GM18502 (cell line): ENCODE results near the gene CLCN1.

Source experiments
- ATAC-seq: cut with Tn5 transposase; IDR thresholded peaks from one replicate; pipeline ENCODE4 v1.9.1; 2021; ENCODE audit warnings: mild to moderate bottlenecking; ENCODE audit not compliant: unreplicated experiment, poor library complexity

CLCN1 gene

DNA sequence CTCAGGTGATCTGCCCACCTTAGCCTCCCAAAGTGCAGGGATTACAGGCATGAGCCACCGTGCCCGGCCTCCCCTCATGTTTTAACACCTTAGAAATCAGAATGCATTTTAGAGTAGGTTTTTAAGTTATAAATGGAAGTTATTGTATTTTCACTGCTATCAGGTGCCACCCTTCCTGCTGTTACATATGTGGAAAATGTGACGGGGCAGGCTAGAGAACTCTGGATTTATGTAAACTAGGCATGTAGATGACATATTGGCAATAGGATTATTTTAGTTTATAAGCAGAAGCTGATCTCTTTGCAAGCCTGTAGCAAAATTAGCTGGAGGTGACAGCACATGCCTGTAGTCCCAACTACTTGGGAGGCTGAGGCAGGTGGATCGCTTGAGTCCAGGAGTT is 25.6 kb upstream of the CLCN1 start:
- no peak for ATAC-seq

DNA sequence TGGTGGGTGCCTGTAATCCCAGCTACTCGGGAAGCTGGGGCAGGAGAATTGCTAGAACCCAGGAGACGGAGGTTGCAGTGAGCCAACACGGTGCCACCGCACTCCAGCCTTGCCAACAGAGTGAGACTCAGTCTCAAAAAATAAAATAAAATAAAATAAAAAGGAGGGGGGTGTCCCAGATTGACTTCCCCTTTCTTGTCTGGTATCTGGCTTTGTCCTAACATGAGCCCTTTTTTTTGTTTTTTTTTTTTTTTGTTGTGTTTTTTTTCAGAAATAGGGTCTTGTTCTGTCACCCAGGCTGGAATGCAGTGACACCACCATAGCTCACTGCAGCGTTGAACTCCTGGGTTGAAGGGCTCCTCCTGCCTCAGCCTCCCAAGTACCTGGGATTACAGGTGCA is 23.0 kb upstream of the CLCN1 start:
- ATAC-seq, result no peak

DNA sequence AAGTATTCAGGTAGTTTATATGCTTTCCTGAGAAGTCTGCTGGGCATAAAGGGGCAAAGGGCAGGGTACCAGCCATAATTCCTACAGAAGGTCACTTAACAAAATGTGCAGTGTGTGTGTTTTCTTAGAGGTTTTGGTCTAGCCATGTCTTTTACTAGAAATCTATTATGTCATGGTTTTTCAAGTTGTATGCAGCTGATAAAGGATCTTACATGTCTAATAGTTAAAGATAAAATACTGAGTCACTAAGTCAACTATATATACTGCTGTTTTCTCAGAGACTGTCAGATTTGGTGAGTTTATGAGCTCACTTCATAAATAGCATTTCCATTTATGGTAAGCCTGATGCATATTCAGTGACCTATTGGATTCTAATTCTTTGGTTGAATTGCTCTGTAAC is 20.0 kb upstream of the CLCN1 start:
- ATAC-seq, result no peak

DNA sequence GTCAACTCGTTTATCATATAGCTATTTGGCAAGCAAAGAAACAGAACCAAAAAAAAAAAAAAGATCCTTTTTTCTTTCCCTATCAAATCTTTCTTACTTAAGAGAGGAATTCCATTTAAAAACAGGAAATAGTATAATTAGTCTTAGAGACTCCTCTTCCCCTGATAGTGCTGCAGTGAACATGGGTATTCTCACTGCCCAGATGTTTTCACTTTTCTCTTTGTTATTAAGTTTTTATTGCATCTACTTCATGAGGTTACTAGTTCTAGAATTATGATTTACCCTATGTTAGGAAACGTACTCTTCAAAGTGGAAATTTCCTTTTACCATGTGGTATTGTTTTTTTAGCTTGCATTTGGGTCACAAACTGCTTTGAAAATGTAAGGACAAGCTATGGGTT is 19.2 kb upstream of the CLCN1 start:
- no peak for ATAC-seq

DNA sequence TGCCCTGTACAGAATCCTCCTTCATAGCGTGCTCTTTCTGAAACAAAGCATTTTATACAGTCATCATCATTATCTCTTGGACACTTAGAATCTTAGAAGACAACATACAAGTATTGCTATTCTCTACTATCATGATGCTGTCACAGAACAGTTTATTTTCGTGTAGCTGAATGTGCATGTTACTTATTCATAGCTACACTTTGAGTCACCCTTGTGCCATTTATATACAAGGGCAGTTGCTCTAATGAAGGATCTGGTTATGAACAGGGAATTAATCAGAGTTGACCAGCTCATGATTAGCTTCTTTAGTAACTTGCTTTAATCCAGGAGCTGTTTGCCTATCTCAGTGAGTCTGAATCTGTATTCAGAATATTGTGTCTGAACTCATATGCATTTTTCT is 16.6 kb upstream of the CLCN1 start:
- no peak for ATAC-seq

DNA sequence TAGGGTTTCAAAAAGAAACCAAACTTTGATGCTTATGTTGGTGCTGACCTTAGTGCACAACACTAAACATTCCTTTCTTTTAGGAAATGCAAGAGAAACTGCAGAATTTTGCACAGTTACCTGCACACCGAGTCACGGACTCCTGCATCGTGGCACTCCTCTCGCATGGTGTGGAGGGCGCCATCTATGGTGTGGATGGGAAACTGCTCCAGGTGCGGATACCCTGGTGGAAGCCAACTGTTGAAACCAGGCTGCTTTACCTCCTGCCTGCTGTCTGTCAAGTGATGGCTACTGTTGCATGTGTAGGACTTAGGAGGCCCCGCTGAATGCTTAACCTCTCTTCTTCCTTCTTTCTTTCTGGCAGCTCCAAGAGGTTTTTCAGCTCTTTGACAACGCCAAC is 16.1 kb upstream of the CLCN1 start:
- ATAC-seq, result peak; percentile 64

DNA sequence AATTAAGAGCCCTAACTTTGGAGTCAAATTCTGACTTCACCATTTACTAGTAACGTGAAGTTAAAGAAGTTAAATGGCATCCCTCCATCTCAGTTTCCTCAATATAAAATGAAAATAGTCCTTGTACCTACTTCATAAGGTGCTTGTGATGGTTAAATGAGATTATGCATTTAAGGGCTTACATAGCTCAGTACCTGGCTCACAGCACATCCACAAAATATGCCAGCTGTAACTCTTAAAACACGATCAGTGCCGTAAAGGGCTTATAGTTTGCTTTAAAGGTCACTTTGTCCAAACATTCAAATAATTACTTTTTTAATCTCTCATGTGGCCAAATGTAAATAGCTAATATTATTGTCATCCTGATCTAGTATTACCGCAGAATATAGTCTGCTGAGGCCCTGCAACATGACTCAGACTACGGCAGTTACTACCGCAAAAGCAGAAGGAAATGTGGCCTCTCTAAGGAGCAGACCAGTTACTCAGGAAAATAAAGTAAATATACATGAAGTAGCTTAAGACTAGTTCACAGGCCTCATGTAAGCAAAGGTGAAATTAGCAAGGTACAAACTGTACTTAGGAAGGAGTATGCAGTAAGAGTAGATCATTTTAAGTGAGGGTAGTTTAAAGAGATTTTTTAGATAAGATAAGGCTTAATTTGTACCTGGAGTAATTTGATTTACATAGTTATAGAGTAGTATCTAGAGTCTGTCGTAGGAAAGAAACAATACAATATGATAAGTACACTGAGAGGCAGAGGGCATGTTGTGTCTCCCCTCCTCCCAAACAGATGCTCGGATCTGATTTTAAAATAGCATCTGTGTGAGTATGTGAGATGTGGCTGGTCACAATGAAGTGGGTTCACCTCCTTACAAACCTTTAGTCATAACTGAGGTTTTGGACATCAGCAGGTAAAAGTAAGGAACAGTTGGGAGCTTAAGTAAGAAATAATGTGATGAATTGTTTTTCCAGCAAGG is 14.7 kb upstream of the CLCN1 start:
- no peak for ATAC-seq

DNA sequence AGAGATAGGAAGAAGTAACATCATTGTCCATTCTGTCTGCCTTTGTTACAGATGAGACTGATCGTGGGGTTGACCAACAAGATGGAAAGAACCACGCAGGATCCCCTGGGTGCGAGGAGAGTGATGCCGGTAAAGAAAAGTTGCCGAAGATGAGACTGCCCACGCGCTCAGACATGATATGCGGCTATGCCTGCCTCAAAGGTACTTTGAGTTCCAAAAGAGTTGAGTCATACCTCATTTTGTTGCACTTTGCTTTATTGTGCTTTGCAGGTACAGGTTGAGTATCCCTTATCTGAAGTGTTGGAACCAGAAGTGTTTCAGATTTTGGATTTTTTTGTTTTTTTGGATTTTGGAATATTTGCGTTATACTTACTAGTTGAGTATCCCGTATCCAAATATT is 12.2 kb upstream of the CLCN1 start:
- no peak for ATAC-seq

DNA sequence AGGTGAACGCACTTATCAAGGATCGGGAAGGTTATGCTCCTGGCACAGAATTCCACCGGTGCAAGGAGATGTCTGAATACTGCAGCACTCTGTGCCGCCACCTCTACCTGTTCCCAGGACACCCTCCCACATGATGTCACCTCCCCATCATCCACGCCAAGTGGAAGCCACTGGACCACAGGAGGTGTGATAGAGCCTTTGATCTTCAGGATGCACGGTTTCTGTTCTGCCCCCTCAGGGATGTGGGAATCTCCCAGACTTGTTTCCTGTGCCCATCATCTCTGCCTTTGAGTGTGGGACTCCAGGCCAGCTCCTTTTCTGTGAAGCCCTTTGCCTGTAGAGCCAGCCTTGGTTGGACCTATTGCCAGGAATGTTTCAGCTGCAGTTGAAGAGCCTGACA is 11.0 kb upstream of the CLCN1 start:
- ATAC-seq, result no peak

DNA sequence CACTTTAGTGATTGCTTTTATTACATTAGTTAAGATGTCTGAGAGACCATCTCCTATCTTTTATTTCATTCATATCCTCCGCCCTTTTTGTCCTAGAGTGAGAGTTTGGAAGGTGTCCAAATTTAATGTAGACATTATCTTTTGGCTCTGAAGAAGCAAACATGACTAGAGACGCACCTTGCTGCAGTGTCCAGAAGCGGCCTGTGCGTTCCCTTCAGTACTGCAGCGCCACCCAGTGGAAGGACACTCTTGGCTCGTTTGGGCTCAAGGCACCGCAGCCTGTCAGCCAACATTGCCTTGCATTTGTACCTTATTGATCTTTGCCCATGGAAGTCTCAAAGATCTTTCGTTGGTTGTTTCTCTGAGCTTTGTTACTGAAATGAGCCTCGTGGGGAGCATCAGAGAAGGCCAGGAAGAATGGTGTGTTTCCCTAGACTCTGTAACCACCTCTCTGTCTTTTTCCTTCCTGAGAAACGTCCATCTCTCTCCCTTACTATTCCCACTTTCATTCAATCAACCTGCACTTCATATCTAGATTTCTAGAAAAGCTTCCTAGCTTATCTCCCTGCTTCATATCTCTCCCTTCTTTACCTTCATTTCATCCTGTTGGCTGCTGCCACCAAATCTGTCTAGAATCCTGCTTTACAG is 10.4 kb upstream of the CLCN1 start:
- ATAC-seq, result peak; percentile 52

DNA sequence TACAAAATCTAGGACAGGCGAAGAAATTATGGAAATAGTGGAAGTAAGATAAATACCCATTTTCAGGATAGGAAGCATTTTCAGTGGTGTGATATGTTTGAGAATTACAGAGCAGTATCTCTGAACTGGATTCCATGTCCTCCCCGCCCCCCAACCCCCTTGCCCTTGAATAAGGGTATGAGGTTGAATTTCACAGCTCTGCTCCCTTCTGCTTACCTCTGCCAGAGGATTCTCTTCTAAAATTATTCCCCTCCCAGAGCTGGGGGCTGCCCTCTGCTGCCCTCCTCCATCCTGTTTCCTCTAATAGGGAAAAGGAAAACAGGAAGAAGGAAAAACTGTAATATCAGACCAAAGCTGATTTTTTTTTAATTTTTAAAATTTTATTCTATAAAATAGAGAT is 7.3 kb upstream of the CLCN1 start:
- no peak for ATAC-seq

DNA sequence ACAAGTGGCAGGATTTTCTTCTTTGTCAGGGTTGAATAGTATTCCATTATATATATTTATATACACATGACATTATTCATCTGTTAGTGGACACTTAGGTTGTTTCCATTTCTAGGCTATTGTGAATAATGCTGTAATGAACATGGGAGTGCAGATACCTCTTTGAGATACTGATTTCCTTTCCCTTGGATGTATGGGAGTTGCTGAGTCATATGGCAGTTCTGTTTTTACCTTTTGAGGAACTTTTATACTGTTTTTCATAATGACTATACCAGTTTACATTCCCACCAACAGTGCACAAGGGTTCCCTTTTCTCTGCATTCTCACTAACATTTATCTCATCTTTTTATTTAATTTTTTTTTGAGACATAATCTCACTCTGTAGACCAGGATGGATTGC is 1.8 kb upstream of the CLCN1 start:
- ATAC-seq, result no peak

DNA sequence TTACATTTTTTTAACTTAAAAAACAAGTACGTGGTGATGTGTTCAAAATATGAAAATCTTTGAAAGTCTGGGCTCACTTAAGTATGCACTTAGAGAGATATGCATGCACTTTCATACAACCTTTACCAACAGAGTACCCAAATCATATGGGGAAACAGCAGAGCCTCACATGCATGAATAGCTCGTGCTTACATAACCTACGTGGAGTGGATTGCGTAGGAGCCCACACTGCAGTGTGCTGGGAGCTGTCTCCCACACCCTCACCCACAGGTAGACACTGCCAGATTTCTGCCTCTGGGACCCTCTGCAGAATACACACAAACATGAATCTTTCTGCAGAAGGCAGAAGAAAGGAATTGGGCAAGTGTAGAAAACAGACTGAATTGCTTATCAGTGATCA is 581 bp downstream of the CLCN1 start:
- no peak for ATAC-seq

DNA sequence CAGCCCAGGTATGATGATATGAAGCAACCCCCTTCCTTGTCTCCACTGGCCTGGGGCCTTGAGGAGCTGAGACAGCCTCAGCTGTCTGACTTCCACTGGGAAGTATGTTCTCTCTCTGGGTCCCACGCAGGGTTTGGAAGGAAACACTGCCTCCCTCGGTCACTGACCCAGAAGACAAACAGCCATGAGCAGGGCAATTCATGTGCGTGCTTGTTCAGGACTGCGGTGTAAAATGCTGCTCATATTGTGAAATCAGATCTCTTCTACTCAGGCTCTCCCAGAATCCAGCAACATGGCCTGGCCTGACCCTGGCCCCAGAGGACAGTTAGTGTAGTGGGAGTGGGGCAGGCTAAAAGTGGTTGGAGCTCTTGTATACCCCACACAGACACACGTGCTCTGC is 2.8 kb downstream of the CLCN1 start:
- ATAC-seq, result no peak

DNA sequence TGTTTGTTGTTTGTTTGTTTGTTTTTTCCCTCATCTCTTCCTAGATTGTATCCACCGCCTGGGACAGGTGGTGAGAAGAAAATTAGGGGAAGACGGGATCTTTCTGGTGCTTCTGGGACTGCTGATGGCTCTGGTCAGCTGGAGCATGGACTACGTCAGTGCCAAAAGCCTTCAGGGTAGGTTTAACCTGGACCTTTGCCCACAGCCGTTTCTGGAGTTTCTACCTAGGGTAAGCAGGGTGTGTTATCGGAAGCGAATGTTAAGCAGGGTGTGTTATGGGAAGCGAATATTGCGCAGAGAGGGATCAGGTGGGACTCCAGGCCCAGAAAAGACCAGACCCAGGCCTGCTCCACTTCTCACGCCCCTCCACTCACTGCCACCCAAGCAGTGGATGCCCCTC is 4.7 kb downstream of the CLCN1 start:
- ATAC-seq, result no peak

DNA sequence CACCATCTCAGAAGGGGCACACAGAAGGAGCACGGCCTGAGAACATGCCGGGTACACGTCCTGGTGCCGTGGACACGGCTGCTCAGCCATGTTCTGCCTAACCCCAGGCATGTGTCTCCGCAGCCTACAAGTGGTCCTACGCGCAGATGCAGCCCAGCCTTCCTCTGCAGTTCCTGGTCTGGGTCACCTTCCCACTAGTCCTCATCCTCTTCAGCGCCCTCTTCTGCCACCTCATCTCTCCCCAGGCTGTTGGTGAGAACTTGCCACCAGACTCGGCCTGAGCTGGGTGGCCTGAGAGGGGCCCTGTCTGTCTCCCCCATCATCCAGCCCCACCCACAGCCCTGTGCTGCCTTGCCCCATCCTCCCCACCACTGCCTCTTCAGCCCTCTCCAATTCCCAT is 5.3 kb downstream of the CLCN1 start:
- no peak for ATAC-seq

DNA sequence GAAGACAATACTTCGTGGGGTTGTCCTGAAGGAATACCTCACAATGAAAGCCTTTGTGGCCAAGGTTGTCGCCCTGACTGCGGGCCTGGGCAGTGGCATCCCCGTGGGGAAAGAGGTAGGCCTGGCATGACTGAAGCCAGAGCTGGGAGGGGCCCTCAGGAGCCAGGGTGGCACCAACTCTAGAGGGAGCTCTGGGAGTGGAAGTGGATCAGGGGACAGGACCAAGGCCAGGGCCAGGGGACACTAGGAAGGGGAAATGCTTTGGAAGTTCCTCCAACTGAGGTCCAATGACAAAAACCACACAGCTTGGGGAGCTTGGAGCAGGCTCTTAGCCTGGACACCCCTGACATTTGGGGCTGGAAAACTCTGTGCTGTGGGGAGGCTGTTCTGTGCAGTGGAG is 5.8 kb downstream of the CLCN1 start:
- no peak for ATAC-seq

DNA sequence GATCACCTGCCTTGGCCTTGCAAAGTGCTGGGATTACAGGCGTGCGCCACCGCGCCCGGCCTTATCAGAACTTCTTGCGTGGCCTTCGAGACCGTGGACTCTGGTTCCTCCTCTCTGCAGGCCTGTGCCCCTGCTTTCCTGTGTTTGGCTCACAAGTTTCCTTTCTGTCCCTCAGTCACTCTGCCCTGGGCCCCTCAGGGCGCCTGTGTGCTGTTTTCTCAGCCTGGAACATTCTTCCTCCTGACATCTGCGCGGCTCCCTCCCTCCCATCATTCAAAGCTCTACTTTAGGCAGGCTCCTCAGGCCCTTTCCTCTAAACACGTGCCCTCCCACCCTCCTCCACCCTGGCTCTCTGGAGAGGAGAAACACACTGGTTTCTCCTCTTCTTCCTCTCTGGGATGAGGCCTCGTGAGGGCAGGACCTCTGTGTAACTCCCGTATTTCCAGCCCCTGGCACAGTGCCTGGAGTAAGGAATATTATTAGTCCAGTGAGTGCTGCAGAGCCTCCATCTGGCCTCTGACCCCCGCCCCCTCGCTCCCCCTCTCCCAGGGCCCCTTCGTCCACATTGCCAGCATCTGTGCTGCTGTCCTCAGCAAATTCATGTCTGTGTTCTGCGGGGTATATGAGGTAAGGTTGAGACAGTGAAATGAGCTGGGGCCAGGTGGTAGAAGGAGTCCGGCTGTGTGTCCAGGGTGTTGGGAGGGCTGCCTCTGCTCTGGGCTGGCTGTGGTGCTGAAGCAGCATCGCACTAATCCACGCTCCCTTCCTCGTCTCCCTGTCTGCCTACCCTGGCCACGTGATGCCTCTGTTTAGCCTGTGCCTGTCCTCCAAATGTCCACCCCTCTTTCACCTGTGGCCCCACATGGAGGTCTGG is 7.1 kb downstream of the CLCN1 start:
- no peak for ATAC-seq

DNA sequence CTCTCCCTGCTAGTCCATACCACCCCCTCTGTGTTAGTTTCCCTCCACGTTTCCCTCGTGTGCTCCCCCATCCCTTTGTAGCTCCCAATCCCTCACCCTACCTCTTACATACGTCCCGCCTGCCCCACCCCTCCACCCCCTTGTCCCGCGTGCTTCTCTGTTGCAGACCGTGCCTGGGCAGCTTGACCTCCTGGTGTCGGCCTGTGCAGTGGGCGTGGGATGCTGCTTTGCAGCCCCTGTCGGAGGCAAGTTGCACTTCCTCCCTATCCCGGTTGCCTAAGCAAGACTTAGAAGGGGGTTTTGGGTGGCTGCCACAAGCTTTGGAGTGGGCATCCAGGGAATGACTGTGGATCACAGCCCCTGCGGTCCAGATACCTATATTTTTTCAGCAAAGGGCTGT is 7.7 kb downstream of the CLCN1 start:
- ATAC-seq, result no peak

DNA sequence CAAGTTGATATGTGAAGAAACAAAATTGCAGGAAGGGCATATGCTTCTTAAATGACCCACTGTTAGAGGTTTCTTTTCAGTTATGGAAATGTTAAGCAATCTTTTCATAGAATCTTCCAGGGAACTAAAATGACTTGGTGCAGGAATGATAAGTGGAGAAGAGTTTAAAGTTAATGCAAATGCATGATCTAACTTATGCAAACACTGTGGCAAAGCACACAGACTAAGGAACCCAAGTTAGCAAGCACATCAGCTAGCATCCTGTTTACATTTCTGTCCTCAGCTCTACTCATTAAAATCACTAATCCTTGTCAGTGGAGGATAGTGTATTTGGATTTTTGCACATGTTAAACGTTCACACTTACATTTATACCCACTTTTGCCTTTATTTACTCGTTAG is 9.3 kb downstream of the CLCN1 start:
- peak; percentile 72 for ATAC-seq

DNA sequence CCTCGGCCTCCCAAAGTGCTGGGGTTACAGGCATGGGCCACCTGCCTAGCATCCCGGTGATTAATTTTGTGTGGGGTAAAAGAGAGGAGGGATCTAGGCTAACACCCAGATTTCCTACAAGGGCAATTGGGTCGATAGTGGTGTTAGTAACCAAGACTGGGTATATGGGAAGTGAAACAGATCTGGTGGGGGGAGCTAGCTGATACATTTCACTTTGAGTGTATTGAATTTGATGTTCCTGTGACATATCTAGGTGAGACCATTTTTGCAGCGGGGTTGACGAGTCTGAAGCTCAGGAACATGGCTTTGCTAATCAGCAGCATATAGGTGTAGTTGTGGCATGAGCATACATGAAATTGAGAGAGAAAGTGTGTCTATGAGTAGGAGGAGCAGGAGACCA is 12.0 kb downstream of the CLCN1 start:
- peak; percentile 68 for ATAC-seq
